Pancreas (tissue), 10 donors: ENCODE results near the gene PPP6R3. TPM values are rescaled to one million over a fixed set of nuclear protein-coding genes. Genes with fewer than 3 reads are reported as not detected.

Experiments used
- ATAC-seq, 4 donors: fragments of 200-7000 bp; cut with Tn5 transposase; one replicate each; pipeline versions ENCODE4 v1.8.0 to v1.9.1; 2020; ENCODE audit warnings: mild to moderate bottlenecking in 4 of 4, moderate library complexity in 4 of 4
- DNase-seq, 6 donors: peaks; one replicate each; pipeline ENCODE4 v3.0.0-alpha.2; 2020
- FAIRE-seq: peaks from 2 replicates; lab custom pipeline; 2012; peaks lifted over from hg19 to GRCh38; lab: Jason Lieb, UNC
- H3K27ac ChIP-seq, 4 donors: fragments of 200-600 bp; sonication (generic); 1 replicate in 3 of 4; 2 replicates in 1 of 4; pipeline versions ENCODE4 v1.5.0 to v1.8.0; 2020
- H3K27me3 ChIP-seq, 4 donors: fragments of 200-600 bp; one replicate each; pipeline ENCODE4 v1.8.0; 2021
- H3K36me3 ChIP-seq, 3 donors: fragments of 200-600 bp; sonication (generic) in 1 of 3; one replicate each; pipeline versions ENCODE4 v1.5.0 to v1.8.0; 2020 to 2021
- H3K4me1 ChIP-seq, 3 donors: fragments of 200-600 bp; one replicate each; pipeline ENCODE4 v1.8.0; 2021
- H3K4me3 ChIP-seq, 4 donors: fragments of 200-600 bp; sonication (generic) in 2 of 4; one replicate each; pipeline versions ENCODE4 v1.5.0 to v1.8.0; 2020 to 2021
- H3K9me3 ChIP-seq, 4 donors: fragments of 200-600 bp; one replicate each; pipeline ENCODE4 v1.8.0; 2021
- CTCF ChIP-seq, 4 donors: fragments of 200-600 bp; sonication (generic) in 3 of 4; IDR thresholded peaks; one replicate each; pipeline versions ENCODE4 v1.5.0 to v1.8.0; 2021; ENCODE audit warnings: antibody characterized with exemption in 4 of 4
- WGBS, 2 donors: extraction: QIAGEN DNeasy Blood & Tissue Kit; methylation state at CpG; one replicate each; pipeline ENCODE4 v1.1.7; 2013; 5-methylcytosine and 5-hydroxymethylcytosine counted together
- intact Hi-C, 3 donors: fragments of 100-400 bp; cut with DNase I; formaldehyde crosslinking; loops; one replicate each; pipeline versions ENCODE4 v1.11.1 to v1.14.2; 2022
- polyA plus RNA-seq, 2 donors: library from polyadenylated mRNA; stranded (reverse); fragments of 200-250 nt; gene quantifications; one replicate each; pipeline ENCODE4 v1.2.3, GENCODE V29; 2013
- total RNA-seq, 6 donors: library from RNA; stranded (reverse); fragmentation: NEBNext Ultra II Directional in 4 of 6; extraction: Animal tissue kit (Norgen Biotek cat#: 25700) in 4 of 6; gene quantifications; one replicate each; pipeline versions ENCODE4 v1.2.1 to v1.2.4, GENCODE V29; 2021 to 2023
- donor health status: healthy with polysubstance abuse.
- donor health status: DM: no; HTN: no; CAD: no; lungs with moderate emphysema.
- donor health status: DM: no; HTN: no; CAD: no.
- donor health status: control.
- donor health status: control.
- donor health status: Bipolar disorder and iron deficiency.
- donor health status: DM: yes; HTN: yes; CAD: no.
- donor health status: DM: no; HTN: no; CAD: no.
- donor health status: DM: no; HTN: no; CAD: no.
- donor health status: DM: yes; HTN: yes; CAD: no.

PPP6R3 gene
- total and polyA plus RNA-seq, 8 donors, result 19.5 to 56.0 (median 33.5) TPM

DNA sequence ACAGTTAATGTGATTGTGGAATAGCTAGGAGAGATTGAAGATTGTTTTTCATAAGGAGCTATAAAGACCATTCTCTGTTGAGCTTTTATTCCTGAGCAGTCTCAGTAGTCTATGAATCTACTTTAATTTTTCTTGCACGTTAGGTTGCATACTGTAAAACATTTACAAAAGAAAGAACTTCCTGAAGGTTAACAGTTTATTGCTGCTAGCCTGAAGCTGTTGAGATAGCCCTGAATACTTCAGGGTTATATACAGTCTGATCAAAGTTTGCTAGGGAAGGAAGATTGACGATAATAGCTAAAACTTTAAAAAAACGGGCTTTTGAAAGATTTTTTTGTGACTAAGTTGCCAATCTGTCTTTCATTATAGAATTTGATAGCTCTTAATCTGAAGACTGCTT, 64.8 kb downstream of the PPP6R3 start:
- 59 to 61% methylated on average over 3 of the region's 3 CpGs for WGBS, 2 donors
- TF ChIP-seq CTCF (IDR thresholded peaks at IDR 0.05), result no peak
- intact Hi-C loops, result no loop called here
- Histone ChIP-seq H3K27me3 (no peaks in the 10 kb centered on the region), H3K4me1 (peaks cover 0 to 3% (median 0%) of the 10 kb centered on the region in 3 donors), H3K36me3 (peaks cover 0 to 8% (median 5%) of the 10 kb centered on the region in 3 donors), H3K4me3 (no peak overlapping the region), H3K9me3 (no peaks in the 10 kb centered on the region), H3K27ac (no peak overlapping the region)
- ATAC-seq (no peak), FAIRE-seq (no peak), DNase-seq (no peak)

- FAIRE-seq (no peak), ATAC-seq (no peak), DNase-seq (no peak)
- Histone ChIP-seq H3K27me3 (no peaks in the 10 kb centered on the region), H3K27ac (no peak overlapping the region), H3K36me3 (peaks cover 0 to 7% (median 5%) of the 10 kb centered on the region in 3 donors), H3K4me3 (no peak overlapping the region), H3K9me3 (no peaks in the 10 kb centered on the region), H3K4me1 (peaks cover 0 to 3% (median 0%) of the 10 kb centered on the region in 3 donors)
- intact Hi-C loops, result no loop called here
- TF ChIP-seq CTCF (IDR thresholded peaks at IDR 0.05), result no peak
- 76 to 77% methylated on average over 4 of the region's 4 CpGs for WGBS, 2 donors
These were observed 65.4 kb downstream of the PPP6R3 start for GRCh38 chr11:68525930-68526329.

GRCh38 chr11:68527585-68527984, 67.0 kb downstream of the PPP6R3 start:
- FAIRE-seq (no peak), DNase-seq (no peak), ATAC-seq (no peak)
- H3K27me3 ChIP-seq, result no peaks in the 10 kb centered on the region
- no peak for TF ChIP-seq CTCF (IDR thresholded peaks at IDR 0.05)
- H3K9me3 ChIP-seq, result no peaks in the 10 kb centered on the region
- WGBS, 2 donors, result 93 to 97% methylated on average over 4 of the region's 4 CpGs
- peaks cover 0 to 3% (median 0%) of the 10 kb centered on the region in 3 donors for H3K4me1 ChIP-seq
- intact Hi-C loops, result no loop called here
- no peak overlapping the region for H3K4me3 ChIP-seq
- no peak overlapping the region for H3K27ac ChIP-seq
- peaks cover 0 to 5% (median 4%) of the 10 kb centered on the region in 3 donors for H3K36me3 ChIP-seq

DNA sequence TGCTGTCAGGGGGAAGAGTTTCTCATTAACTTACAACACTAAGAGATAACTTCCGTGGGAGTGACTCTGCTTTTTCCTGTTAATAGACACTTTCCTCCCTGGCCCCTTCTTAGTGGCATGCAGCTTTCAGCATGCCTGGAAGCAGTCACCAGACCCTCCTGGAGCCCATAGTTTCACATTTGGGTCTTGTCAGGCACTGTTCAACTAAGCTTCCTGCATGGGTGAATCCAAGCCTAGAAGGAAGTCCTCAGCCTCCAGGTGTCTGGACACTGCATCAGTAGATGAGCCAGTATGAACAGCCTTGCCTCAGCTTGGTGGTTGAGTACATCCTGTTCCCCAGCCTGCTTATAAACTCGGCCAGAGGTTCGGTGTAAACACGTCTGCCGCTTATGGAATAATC, 68.1 kb downstream of the PPP6R3 start:
- Histone ChIP-seq H3K4me3 (no peak overlapping the region), H3K36me3 (peaks cover 0 to 5% (median 0%) of the 10 kb centered on the region in 3 donors), H3K4me1 (peaks cover 0 to 11% (median 0%) of the 10 kb centered on the region in 3 donors), H3K27ac (no peak overlapping the region), H3K27me3 (no peaks in the 10 kb centered on the region), H3K9me3 (no peaks in the 10 kb centered on the region)
- FAIRE-seq (no peak), ATAC-seq (peak in 1 of 4 donors; percentile 25), DNase-seq (no peak)
- intact Hi-C loops, result no loop called here
- no peak for TF ChIP-seq CTCF (IDR thresholded peaks at IDR 0.05)
- 68 to 75% methylated on average over 5 of the region's 5 CpGs for WGBS, 2 donors

DNA sequence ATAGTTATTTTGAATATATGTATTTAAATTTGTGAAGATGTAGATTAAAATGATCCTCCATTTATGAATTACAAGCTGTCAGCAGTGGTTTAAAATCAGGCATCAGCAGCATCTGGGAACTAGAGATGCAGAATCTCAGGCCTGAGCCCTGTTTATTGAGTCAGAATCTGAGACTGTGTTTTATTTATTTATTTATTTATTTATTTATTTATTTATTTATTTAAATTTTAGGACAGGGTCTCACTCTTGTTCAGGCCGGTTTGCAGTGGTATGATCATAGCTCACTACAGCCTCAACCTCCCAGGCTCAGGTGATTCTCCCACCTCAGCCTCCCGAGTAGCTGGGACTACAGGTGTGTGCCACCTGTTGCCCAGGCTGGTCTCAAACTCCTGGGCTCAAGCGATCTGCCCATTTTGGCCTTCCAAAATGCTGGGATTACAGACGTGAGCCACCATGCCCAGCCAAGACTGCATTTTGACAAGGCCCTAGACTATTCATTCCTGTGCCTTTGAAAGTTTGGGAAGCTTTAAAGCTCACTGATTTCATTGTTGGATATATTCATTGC, 70.7 kb downstream of the PPP6R3 start:
- FAIRE-seq (no peak), DNase-seq (no peak), ATAC-seq (no peak)
- Histone ChIP-seq H3K9me3 (no peaks in the 10 kb centered on the region), H3K4me3 (no peak overlapping the region), H3K36me3 (peaks cover 0 to 5% (median 0%) of the 10 kb centered on the region in 3 donors), H3K4me1 (peaks cover 0 to 8% (median 5%) of the 10 kb centered on the region in 3 donors), H3K27ac (no peak overlapping the region), H3K27me3 (no peaks in the 10 kb centered on the region)
- TF ChIP-seq CTCF (IDR thresholded peaks at IDR 0.05), result no peak
- 93 to 97% methylated on average over 4 of the region's 4 CpGs for WGBS, 2 donors
- intact Hi-C loops, result no loop called here
